ENCODE results near the gene NCAN. TPM values are rescaled to one million over a fixed set of nuclear protein-coding genes. Genes with fewer than 3 reads are reported as not detected.

NCAN gene
- total RNA-seq, 5 donors from 2014 or later (not counting 1 experiment from before 2014, with no cell fraction given): 0.03 to 0.10 TPM; not detected in 3

GRCh38 chr19:19192078-19192882 lies 19.5 kb upstream of the NCAN start, which contains the start of the genes BORCS8 and RFXANK:
Gene BORCS8, minus strand, starts transcription at chr19:19192152. Its CDS starts 35 bp downstream, at chr19:19192117.
Gene RFXANK, plus strand, starts transcription at chr19:19192258. Its CDS starts 1,689 bp downstream, at chr19:19193947.
- Histone ChIP-seq H3K27ac (ENCODE audit: low read length) (peak within 1 kb of the TSS; percentile 99), H3K27me3 (replicated peaks in 1 of 2; ENCODE audit: control insufficient read depth in 2 of 2, extremely low read depth in 1 of 2, insufficient read depth in 2 of 2, low read length in 1 of 2) (no peaks in the 10 kb centered on the region), H3K9me3 (no peaks in the 10 kb centered on the region), H3K4me1 (ENCODE audit: control insufficient read depth in 1 of 2, extremely low read depth in 1 of 2, insufficient read depth in 2 of 2, low read length in 2 of 2) (peaks cover 9 to 52% of the 10 kb centered on the region in 2 experiments), H3K36me3 (ENCODE audit: control insufficient read depth in 2 of 2, extremely low read depth in 1 of 2, insufficient read depth in 1 of 2, low read length in 1 of 2) (peaks cover 4 to 10% of the 10 kb centered on the region in 2 donors), H3K4me3 (ENCODE audit: control insufficient read depth in 1 of 2, extremely low read depth in 1 of 2, low read length in 1 of 2) (peak within 1 kb of the TSS; percentile 95 to 97)
- peak within 1 kb of the TSS; percentile 96 to 98 (median 96) for H3K4me3 Mint-ChIP-seq
- peak; percentile 89 to 92 (median 91) for ATAC-seq (replicated peaks in 1 of 4)
- H3K9me3 Mint-ChIP-seq: no peaks in the 10 kb centered on the region
- WGBS (ENCODE audit: insufficient coverage): 0% methylated on average over 24 of the region's 53 CpGs
- H3K36me3 Mint-ChIP-seq: peaks cover 8% of the 10 kb centered on the region
- H3K27ac Mint-ChIP-seq: peak within 1 kb of the TSS; percentile 99
- peaks cover 54 to 61% (median 54%) of the 10 kb centered on the region in 3 donors for H3K4me1 Mint-ChIP-seq
- no peaks in the 10 kb centered on the region for H3K27me3 Mint-ChIP-seq
- ChIA-PET CTCF (interaction anchor here (0.6 to 1.2 kb wide), 4 partner anchors 10 to 1226 kb away, joined by 3 to 6 read pairs (median 4); partner anchors contain the start of gene NR2C2AP (in 1 of the 2)), POLR2A (interaction anchor here in 1 of 2 donors (0.7 to 0.9 kb wide), 2 partner anchors 10 to 11 kb away, joined by 3 read pairs; partner anchors contain the start of gene NR2C2AP)
- peak; percentile 91 to 100 (median 98) for DNase-seq

GRCh38 chr19:19192910-19193423 lies 18.8 kb upstream of the NCAN start:
- peaks cover 4 to 15% of the 10 kb centered on the region in 2 donors for H3K36me3 ChIP-seq (ENCODE audit: control insufficient read depth in 2 of 2, extremely low read depth in 1 of 2, insufficient read depth in 1 of 2, low read length in 1 of 2)
- Mint-ChIP-seq H3K9me3 (no peaks in the 10 kb centered on the region), H3K36me3 (peaks cover 9% of the 10 kb centered on the region), H3K4me1 (peaks cover 54 to 62% (median 54%) of the 10 kb centered on the region in 3 donors), H3K4me3 (peak overlapping the region; percentile 96 to 98 (median 96)), H3K27ac (peak overlapping the region; percentile 99), H3K27me3 (no peaks in the 10 kb centered on the region)
- H3K9me3 ChIP-seq: no peaks in the 10 kb centered on the region
- H3K4me1 ChIP-seq (ENCODE audit: control insufficient read depth in 1 of 2, extremely low read depth in 1 of 2, insufficient read depth in 2 of 2, low read length in 2 of 2): peaks cover 9 to 52% of the 10 kb centered on the region in 2 experiments
- under 1% methylated on average over 15 of the region's 22 CpGs for WGBS (ENCODE audit: insufficient coverage)
- CTCF ChIA-PET: interaction anchor here in 1 of 2 donors (0.6 to 1.0 kb wide), 3 partner anchors 10 to 1640 kb away, joined by 5 to 6 read pairs (median 5); partner anchors contain the start of gene NR2C2AP
- POLR2A ChIA-PET: interaction anchor here in 1 of 2 donors (0.7 to 0.9 kb wide), 2 partner anchors 10 to 11 kb away, joined by 3 read pairs; partner anchors contain the start of gene NR2C2AP
- no peaks in the 10 kb centered on the region for H3K27me3 ChIP-seq (replicated peaks in 1 of 2; ENCODE audit: control insufficient read depth in 2 of 2, extremely low read depth in 1 of 2, insufficient read depth in 2 of 2, low read length in 1 of 2)
- ATAC-seq (replicated peaks in 1 of 4) (peak in 1 of 4 experiments; percentile 3), DNase-seq (peak in 2 of 35 experiments; percentile 7 to 42)
- peak overlapping the region; percentile 72 for H3K27ac ChIP-seq (ENCODE audit: low read length)
- peak overlapping the region; percentile 88 to 95 for H3K4me3 ChIP-seq (ENCODE audit: control insufficient read depth in 1 of 2, extremely low read depth in 1 of 2, low read length in 1 of 2)

GRCh38 chr19:19193926-19194325 lies 17.8 kb upstream of the NCAN start:
- no peaks in the 10 kb centered on the region for H3K9me3 Mint-ChIP-seq
- H3K27ac ChIP-seq (ENCODE audit: low read length): no peak overlapping the region
- ATAC-seq (replicated peaks in 1 of 4) (no peak), DNase-seq (no peak)
- no peaks in the 10 kb centered on the region for H3K27me3 Mint-ChIP-seq
- H3K36me3 Mint-ChIP-seq: peaks cover 17% of the 10 kb centered on the region
- peaks cover 9 to 49% of the 10 kb centered on the region in 2 experiments for H3K4me1 ChIP-seq (ENCODE audit: control insufficient read depth in 1 of 2, extremely low read depth in 1 of 2, insufficient read depth in 2 of 2, low read length in 2 of 2)
- ChIA-PET POLR2A (no interaction called here), CTCF (no interaction called here)
- H3K27me3 ChIP-seq (replicated peaks in 1 of 2; ENCODE audit: control insufficient read depth in 2 of 2, extremely low read depth in 1 of 2, insufficient read depth in 2 of 2, low read length in 1 of 2): no peaks in the 10 kb centered on the region
- H3K4me1 Mint-ChIP-seq: peaks cover 48 to 58% (median 49%) of the 10 kb centered on the region in 3 donors
- H3K36me3 ChIP-seq (ENCODE audit: control insufficient read depth in 2 of 2, extremely low read depth in 1 of 2, insufficient read depth in 1 of 2, low read length in 1 of 2): peaks cover 8 to 23% of the 10 kb centered on the region in 2 donors
- H3K4me3 Mint-ChIP-seq: peak overlapping the region; percentile 96 to 98 (median 96)
- H3K4me3 ChIP-seq (ENCODE audit: control insufficient read depth in 1 of 2, extremely low read depth in 1 of 2, low read length in 1 of 2): no peak overlapping the region
- WGBS (ENCODE audit: insufficient coverage): 92% methylated on average over 2 of the region's 5 CpGs
- H3K27ac Mint-ChIP-seq: peak overlapping the region; percentile 55 to 66
- no peaks in the 10 kb centered on the region for H3K9me3 ChIP-seq

GRCh38 chr19:19201697-19202630 lies 9.8 kb upstream of the NCAN start:
- Mint-ChIP-seq H3K36me3 (peaks cover 9% of the 10 kb centered on the region), H3K27me3 (no peaks in the 10 kb centered on the region), H3K4me1 (peaks cover 21 to 36% (median 24%) of the 10 kb centered on the region in 3 donors), H3K9me3 (no peaks in the 10 kb centered on the region), H3K4me3 (peak overlapping the region; percentile 90 to 91 (median 90)), H3K27ac (peak overlapping the region; percentile 90 to 92)
- H3K27me3 ChIP-seq (replicated peaks in 1 of 2; ENCODE audit: control insufficient read depth in 2 of 2, extremely low read depth in 1 of 2, insufficient read depth in 2 of 2, low read length in 1 of 2): peaks cover 0 to 6% of the 10 kb centered on the region in 2 experiments
- 83% methylated on average over 9 of the region's 19 CpGs for WGBS (ENCODE audit: insufficient coverage)
- peak overlapping the region; percentile 79 to 83 for H3K4me3 ChIP-seq (ENCODE audit: control insufficient read depth in 1 of 2, extremely low read depth in 1 of 2, low read length in 1 of 2)
- ChIA-PET CTCF (interaction anchor here in 1 of 2 donors (0.6 to 1.0 kb wide), 2 partner anchors 10 to 759 kb away, joined by 3 to 4 read pairs; partner anchors contain the start of genes BORCS8 and RFXANK), POLR2A (interaction anchor here (0.5 to 1.0 kb wide), 2 partner anchors 9 to 730 kb away, joined by 3 to 6 read pairs; no protein-coding TSS in a partner anchor)
- peaks cover 9 to 27% of the 10 kb centered on the region in 2 donors for H3K36me3 ChIP-seq (ENCODE audit: control insufficient read depth in 2 of 2, extremely low read depth in 1 of 2, insufficient read depth in 1 of 2, low read length in 1 of 2)
- no peak for DNase-seq
- no peaks in the 10 kb centered on the region for H3K9me3 ChIP-seq
- peaks cover 3 to 44% of the 10 kb centered on the region in 2 experiments for H3K4me1 ChIP-seq (ENCODE audit: control insufficient read depth in 1 of 2, extremely low read depth in 1 of 2, insufficient read depth in 2 of 2, low read length in 2 of 2)
- no peak for ATAC-seq (replicated peaks in 1 of 4)
- H3K27ac ChIP-seq (ENCODE audit: low read length): peak overlapping the region; percentile 71

- ChIA-PET POLR2A (interaction anchor here in 1 of 2 donors (1.0 kb wide), 1 partner anchor 10 kb away, joined by 3 read pairs; no protein-coding TSS in a partner anchor), CTCF (interaction anchor here in 1 of 2 donors (1.0 to 1.3 kb wide), 2 partner anchors 10 to 11 kb away, joined by 4 to 6 read pairs; partner anchors contain the start of genes BORCS8 and RFXANK)
- H3K27ac ChIP-seq (ENCODE audit: low read length): peak overlapping the region; percentile 71
- no peaks in the 10 kb centered on the region for H3K9me3 Mint-ChIP-seq
- H3K36me3 ChIP-seq (ENCODE audit: control insufficient read depth in 2 of 2, extremely low read depth in 1 of 2, insufficient read depth in 1 of 2, low read length in 1 of 2): peaks cover 7 to 20% of the 10 kb centered on the region in 2 donors
- DNase-seq (no peak), ATAC-seq (replicated peaks in 1 of 4) (peak in 1 of 4 experiments; percentile 2)
- H3K27me3 Mint-ChIP-seq: no peaks in the 10 kb centered on the region
- peak overlapping the region; percentile 90 to 92 for H3K27ac Mint-ChIP-seq
- peaks cover 28 to 43% (median 31%) of the 10 kb centered on the region in 3 donors for H3K4me1 Mint-ChIP-seq
- peak overlapping the region; percentile 90 to 91 (median 90) for H3K4me3 Mint-ChIP-seq
- H3K27me3 ChIP-seq (replicated peaks in 1 of 2; ENCODE audit: control insufficient read depth in 2 of 2, extremely low read depth in 1 of 2, insufficient read depth in 2 of 2, low read length in 1 of 2): peaks cover 0 to 13% of the 10 kb centered on the region in 2 experiments
- H3K36me3 Mint-ChIP-seq: peaks cover 9% of the 10 kb centered on the region
- H3K9me3 ChIP-seq: no peaks in the 10 kb centered on the region
- 22% methylated on average over 10 of the region's 11 CpGs for WGBS (ENCODE audit: insufficient coverage)
- H3K4me1 ChIP-seq (ENCODE audit: control insufficient read depth in 1 of 2, extremely low read depth in 1 of 2, insufficient read depth in 2 of 2, low read length in 2 of 2): peaks cover 5 to 51% of the 10 kb centered on the region in 2 experiments
- peak overlapping the region; percentile 79 to 83 for H3K4me3 ChIP-seq (ENCODE audit: control insufficient read depth in 1 of 2, extremely low read depth in 1 of 2, low read length in 1 of 2)
Measured at GRCh38 chr19:19202707-19203011, 9.1 kb upstream of the NCAN start.
